DND-41 (cell line): ENCODE measurements around the gene MRPL54.

Experiments
- EZH2 ChIP-seq: IDR thresholded peaks from 3 replicates; pipeline ENCODE4 v1.6.1; 2012; ENCODE audit warnings: borderline replicate concordance, low read depth, mild to moderate bottlenecking, moderate library complexity, low read length, inconsistent platforms; ENCODE audit not compliant: severe bottlenecking
- TF ChIP-seq, protein P1 (sequence below): IDR thresholded peaks from 2 replicates; pipeline ENCODE4 v1.5.1; 2012; ENCODE audit warnings: borderline replicate concordance, low read length, moderate library complexity, mild to moderate bottlenecking; ENCODE audit not compliant: poor library complexity, severe bottlenecking; ENCODE audit errors: extremely low read depth

- TF ChIP-seq, protein P1, sequence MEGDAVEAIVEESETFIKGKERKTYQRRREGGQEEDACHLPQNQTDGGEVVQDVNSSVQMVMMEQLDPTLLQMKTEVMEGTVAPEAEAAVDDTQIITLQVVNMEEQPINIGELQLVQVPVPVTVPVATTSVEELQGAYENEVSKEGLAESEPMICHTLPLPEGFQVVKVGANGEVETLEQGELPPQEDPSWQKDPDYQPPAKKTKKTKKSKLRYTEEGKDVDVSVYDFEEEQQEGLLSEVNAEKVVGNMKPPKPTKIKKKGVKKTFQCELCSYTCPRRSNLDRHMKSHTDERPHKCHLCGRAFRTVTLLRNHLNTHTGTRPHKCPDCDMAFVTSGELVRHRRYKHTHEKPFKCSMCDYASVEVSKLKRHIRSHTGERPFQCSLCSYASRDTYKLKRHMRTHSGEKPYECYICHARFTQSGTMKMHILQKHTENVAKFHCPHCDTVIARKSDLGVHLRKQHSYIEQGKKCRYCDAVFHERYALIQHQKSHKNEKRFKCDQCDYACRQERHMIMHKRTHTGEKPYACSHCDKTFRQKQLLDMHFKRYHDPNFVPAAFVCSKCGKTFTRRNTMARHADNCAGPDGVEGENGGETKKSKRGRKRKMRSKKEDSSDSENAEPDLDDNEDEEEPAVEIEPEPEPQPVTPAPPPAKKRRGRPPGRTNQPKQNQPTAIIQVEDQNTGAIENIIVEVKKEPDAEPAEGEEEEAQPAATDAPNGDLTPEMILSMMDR, result no peak
- no peak for TF ChIP-seq EZH2
Observed at GRCh38 chr19:3720349-3720917, 42.0 kb upstream of the MRPL54 start.
